GOT3 (cell line): ENCODE results near the gene ELMO1.

ENCODE experiments used
- DNase-seq: peaks from one replicate; lab custom pipeline; 2025; ENCODE audit warnings: mixed read lengths; lab: John Stamatoyannopoulos, UW

ELMO1 gene

GRCh38 chr7:36821617-36822016 lies 627.0 kb downstream of the ELMO1 start:
- DNase-seq: no peak

GRCh38 chr7:36820527-36821170 lies 628.0 kb downstream of the ELMO1 start:
- no peak for DNase-seq

GRCh38 chr7:36819639-36820038 lies 629.0 kb downstream of the ELMO1 start:
- DNase-seq: no peak

- no peak for DNase-seq
Measured at GRCh38 chr7:36814311-36814710, 634.4 kb downstream of the ELMO1 start.

- DNase-seq: no peak
Measured at GRCh38 chr7:36811807-36812206, 636.9 kb downstream of the ELMO1 start.

GRCh38 chr7:36810489-36810888 lies 638.2 kb downstream of the ELMO1 start:
- no peak for DNase-seq

GRCh38 chr7:36810032-36810431 lies 638.6 kb downstream of the ELMO1 start:
- DNase-seq: no peak

GRCh38 chr7:36809510-36809909 lies 639.2 kb downstream of the ELMO1 start:
- DNase-seq: no peak

GRCh38 chr7:36809086-36809485 lies 639.6 kb downstream of the ELMO1 start:
- no peak for DNase-seq

- no peak for DNase-seq
Measured at GRCh38 chr7:36806891-36807290, 641.8 kb downstream of the ELMO1 start.
